ENCODE data around the gene PLPP4. TPM values are rescaled to one million over a fixed set of nuclear protein-coding genes. Genes with fewer than 3 reads are reported as not detected.

PLPP4 gene
- total and polyA plus RNA-seq, 2 donors = 0.52 to 3.6 TPM

GRCh38 chr10:120462018-120462682 is 5.1 kb downstream of the PLPP4 start:
- 89% methylated on average over 8 of the region's 8 CpGs for WGBS
- Histone ChIP-seq H3K4me1 (ENCODE audit: insufficient read depth) (peaks cover 2% of the 10 kb centered on the region), H3K4me3 (ENCODE audit: low read depth, low read length) (no peak overlapping the region), H3K36me3 (ENCODE audit: insufficient read depth) (no peaks in the 10 kb centered on the region), H3K27ac (ENCODE audit: low read depth) (no peak overlapping the region)
- DNase-seq (ENCODE audit: extremely low spot score) = no peak

- no peak for DNase-seq (ENCODE audit: extremely low spot score)
- H3K4me3 ChIP-seq (ENCODE audit: low read depth, low read length) = no peak overlapping the region
- H3K36me3 ChIP-seq (ENCODE audit: insufficient read depth) = no peaks in the 10 kb centered on the region
- 35% methylated on average over 2 of the region's 2 CpGs for WGBS
- no peak overlapping the region for H3K27ac ChIP-seq (ENCODE audit: low read depth)
- H3K4me1 ChIP-seq (ENCODE audit: insufficient read depth) = no peaks in the 10 kb centered on the region
These were observed 8.1 kb downstream of the PLPP4 start for GRCh38 chr10:120465138-120465537.

GRCh38 chr10:120466006-120466405 is 9.0 kb downstream of the PLPP4 start:
- WGBS = 86% methylated on average over 2 of the region's 2 CpGs
- H3K27ac ChIP-seq (ENCODE audit: low read depth) = no peak overlapping the region
- H3K4me1 ChIP-seq (ENCODE audit: insufficient read depth) = no peaks in the 10 kb centered on the region
- no peak overlapping the region for H3K4me3 ChIP-seq (ENCODE audit: low read depth, low read length)
- H3K36me3 ChIP-seq (ENCODE audit: insufficient read depth) = no peaks in the 10 kb centered on the region
- DNase-seq (ENCODE audit: extremely low spot score) = no peak

- Histone ChIP-seq H3K36me3 (ENCODE audit: insufficient read depth) (no peaks in the 10 kb centered on the region), H3K27ac (ENCODE audit: low read depth) (no peak overlapping the region), H3K4me3 (ENCODE audit: low read depth, low read length) (no peak overlapping the region), H3K4me1 (ENCODE audit: insufficient read depth) (no peaks in the 10 kb centered on the region)
- WGBS = 52% methylated on average over 4 of the region's 4 CpGs
- no peak for DNase-seq (ENCODE audit: extremely low spot score)
These were observed 16.6 kb downstream of the PLPP4 start for GRCh38 chr10:120473593-120473992.

GRCh38 chr10:120474956-120475355 is 17.9 kb downstream of the PLPP4 start:
- H3K36me3 ChIP-seq (ENCODE audit: insufficient read depth) = no peaks in the 10 kb centered on the region
- no peak for DNase-seq (ENCODE audit: extremely low spot score)
- WGBS = 25% methylated on average over 1 of the region's 1 CpG
- no peaks in the 10 kb centered on the region for H3K4me1 ChIP-seq (ENCODE audit: insufficient read depth)
- H3K27ac ChIP-seq (ENCODE audit: low read depth) = no peak overlapping the region
- H3K4me3 ChIP-seq (ENCODE audit: low read depth, low read length) = no peak overlapping the region

- WGBS = 84% methylated on average over 10 of the region's 10 CpGs
- DNase-seq (ENCODE audit: extremely low spot score) = no peak
- no peak overlapping the region for H3K27ac ChIP-seq (ENCODE audit: low read depth)
- no peaks in the 10 kb centered on the region for H3K4me1 ChIP-seq (ENCODE audit: insufficient read depth)
- H3K4me3 ChIP-seq (ENCODE audit: low read depth, low read length) = no peak overlapping the region
- no peaks in the 10 kb centered on the region for H3K36me3 ChIP-seq (ENCODE audit: insufficient read depth)
These were observed 19.1 kb downstream of the PLPP4 start for GRCh38 chr10:120475844-120476791.

GRCh38 chr10:120477021-120477742 is 20.2 kb downstream of the PLPP4 start:
- no peaks in the 10 kb centered on the region for H3K4me1 ChIP-seq (ENCODE audit: insufficient read depth)
- H3K27ac ChIP-seq (ENCODE audit: low read depth) = no peak overlapping the region
- WGBS = 35% methylated on average over 8 of the region's 8 CpGs
- H3K36me3 ChIP-seq (ENCODE audit: insufficient read depth) = no peaks in the 10 kb centered on the region
- no peak for DNase-seq (ENCODE audit: extremely low spot score)
- H3K4me3 ChIP-seq (ENCODE audit: low read depth, low read length) = no peak overlapping the region

GRCh38 chr10:120477743-120478141 is 20.7 kb downstream of the PLPP4 start:
- Histone ChIP-seq H3K4me3 (ENCODE audit: low read depth, low read length) (no peak overlapping the region), H3K36me3 (ENCODE audit: insufficient read depth) (no peaks in the 10 kb centered on the region), H3K4me1 (ENCODE audit: insufficient read depth) (no peaks in the 10 kb centered on the region), H3K27ac (ENCODE audit: low read depth) (no peak overlapping the region)
- 76% methylated on average over 3 of the region's 3 CpGs for WGBS
- DNase-seq (ENCODE audit: extremely low spot score) = no peak

GRCh38 chr10:120478386-120478785 is 21.4 kb downstream of the PLPP4 start:
- no peak overlapping the region for H3K27ac ChIP-seq (ENCODE audit: low read depth)
- no peak overlapping the region for H3K4me3 ChIP-seq (ENCODE audit: low read depth, low read length)
- H3K36me3 ChIP-seq (ENCODE audit: insufficient read depth) = no peaks in the 10 kb centered on the region
- no peak for DNase-seq (ENCODE audit: extremely low spot score)
- no peaks in the 10 kb centered on the region for H3K4me1 ChIP-seq (ENCODE audit: insufficient read depth)

GRCh38 chr10:120479506-120479905 is 22.5 kb downstream of the PLPP4 start:
- Histone ChIP-seq H3K4me1 (ENCODE audit: insufficient read depth) (no peaks in the 10 kb centered on the region), H3K4me3 (ENCODE audit: low read depth, low read length) (no peak overlapping the region), H3K27ac (ENCODE audit: low read depth) (no peak overlapping the region), H3K36me3 (ENCODE audit: insufficient read depth) (no peaks in the 10 kb centered on the region)
- no peak for DNase-seq (ENCODE audit: extremely low spot score)
- 57% methylated on average over 4 of the region's 4 CpGs for WGBS

GRCh38 chr10:120480065-120480600 is 23.1 kb downstream of the PLPP4 start:
- 64% methylated on average over 4 of the region's 4 CpGs for WGBS
- no peak for DNase-seq (ENCODE audit: extremely low spot score)

GRCh38 chr10:120480848-120481247 is 23.8 kb downstream of the PLPP4 start:
- Histone ChIP-seq H3K4me3 (ENCODE audit: low read depth, low read length) (no peak overlapping the region), H3K36me3 (ENCODE audit: insufficient read depth) (no peaks in the 10 kb centered on the region), H3K4me1 (ENCODE audit: insufficient read depth) (no peaks in the 10 kb centered on the region), H3K27ac (ENCODE audit: low read depth) (no peak overlapping the region)
- DNase-seq (ENCODE audit: extremely low spot score) = no peak
- WGBS = 76% methylated on average over 1 of the region's 1 CpG

More at GRCh38 chr10:120480065-120480600, 23.1 kb downstream of the PLPP4 start:
- H3K27ac ChIP-seq (ENCODE audit: low read depth) = no peak overlapping the region
- H3K4me1 ChIP-seq (ENCODE audit: insufficient read depth) = no peaks in the 10 kb centered on the region
- H3K4me3 ChIP-seq (ENCODE audit: low read depth, low read length) = no peak overlapping the region
- no peaks in the 10 kb centered on the region for H3K36me3 ChIP-seq (ENCODE audit: insufficient read depth)

- Histone ChIP-seq H3K4me3 (ENCODE audit: low read depth, low read length) (no peak overlapping the region), H3K27ac (ENCODE audit: low read depth) (no peak overlapping the region), H3K36me3 (ENCODE audit: insufficient read depth) (no peaks in the 10 kb centered on the region), H3K4me1 (ENCODE audit: insufficient read depth) (no peaks in the 10 kb centered on the region)
- DNase-seq (ENCODE audit: extremely low spot score) = no peak
- 73% methylated on average over 3 of the region's 3 CpGs for WGBS
These were observed 26.0 kb downstream of the PLPP4 start for GRCh38 chr10:120483006-120483405.
